Measurements from ENCODE around the gene SCYGR2.

SCYGR2 gene

GRCh38 chr2:227626580-227627151 is 28.0 kb downstream of the SCYGR2 start:
- Histone ChIP-seq H3K27me3 (peaks cover 41% of the 10 kb centered on the region), H3K4me1 (ENCODE audit: control insufficient read depth in 1 of 2, insufficient read depth in 1 of 2, low read depth in 1 of 2, low read length in 1 of 2) (no peaks in the 10 kb centered on the region), H3K9me3 (no peaks in the 10 kb centered on the region), H3K4me3 (ENCODE audit: low read depth in 1 of 2, low read length in 1 of 2) (no peak overlapping the region), H3K36me3 (no peaks in the 10 kb centered on the region), H3K27ac (no peak overlapping the region)
- TF ChIP-seq CTCF (IDR thresholded peaks at IDR 0.05) = no peak

GRCh38 chr2:227627769-227628168 is 29.1 kb downstream of the SCYGR2 start:
- no peak for TF ChIP-seq CTCF (IDR thresholded peaks at IDR 0.05)
- no peaks in the 10 kb centered on the region for H3K4me1 ChIP-seq (ENCODE audit: control insufficient read depth in 1 of 2, insufficient read depth in 1 of 2, low read depth in 1 of 2, low read length in 1 of 2)

GRCh38 chr2:227629435-227629834 is 30.7 kb downstream of the SCYGR2 start:
- Histone ChIP-seq H3K9me3 (no peaks in the 10 kb centered on the region), H3K36me3 (no peaks in the 10 kb centered on the region), H3K4me1 (ENCODE audit: control insufficient read depth in 1 of 2, insufficient read depth in 1 of 2, low read depth in 1 of 2, low read length in 1 of 2) (no peaks in the 10 kb centered on the region), H3K27ac (no peak overlapping the region), H3K27me3 (peaks cover 48% of the 10 kb centered on the region), H3K4me3 (ENCODE audit: low read depth in 1 of 2, low read length in 1 of 2) (no peak overlapping the region)
- no peak for TF ChIP-seq CTCF (IDR thresholded peaks at IDR 0.05)

More at GRCh38 chr2:227627769-227628168, 29.1 kb downstream of the SCYGR2 start:
- Histone ChIP-seq H3K9me3 (no peaks in the 10 kb centered on the region), H3K4me3 (ENCODE audit: low read depth in 1 of 2, low read length in 1 of 2) (no peak overlapping the region), H3K36me3 (no peaks in the 10 kb centered on the region), H3K27me3 (peaks cover 48% of the 10 kb centered on the region), H3K27ac (no peak overlapping the region)

- no peak for TF ChIP-seq CTCF (IDR thresholded peaks at IDR 0.05)
- H3K36me3 ChIP-seq = no peaks in the 10 kb centered on the region
- no peak overlapping the region for H3K4me3 ChIP-seq (ENCODE audit: low read depth in 1 of 2, low read length in 1 of 2)
- no peaks in the 10 kb centered on the region for H3K9me3 ChIP-seq
- no peaks in the 10 kb centered on the region for H3K4me1 ChIP-seq (ENCODE audit: control insufficient read depth in 1 of 2, insufficient read depth in 1 of 2, low read depth in 1 of 2, low read length in 1 of 2)
- no peak overlapping the region for H3K27ac ChIP-seq
- peaks cover 43% of the 10 kb centered on the region for H3K27me3 ChIP-seq
These were observed 31.6 kb downstream of the SCYGR2 start for GRCh38 chr2:227630322-227630721.

- Histone ChIP-seq H3K9me3 (no peaks in the 10 kb centered on the region), H3K27ac (no peak overlapping the region), H3K4me3 (ENCODE audit: low read depth in 1 of 2, low read length in 1 of 2) (no peak overlapping the region), H3K4me1 (ENCODE audit: control insufficient read depth in 1 of 2, insufficient read depth in 1 of 2, low read depth in 1 of 2, low read length in 1 of 2) (no peaks in the 10 kb centered on the region), H3K36me3 (no peaks in the 10 kb centered on the region), H3K27me3 (peaks cover 41% of the 10 kb centered on the region)
- TF ChIP-seq CTCF (IDR thresholded peaks at IDR 0.05) = no peak
These were observed 34.1 kb downstream of the SCYGR2 start for GRCh38 chr2:227632827-227633226.

- Histone ChIP-seq H3K36me3 (no peaks in the 10 kb centered on the region), H3K27me3 (peaks cover 30% of the 10 kb centered on the region), H3K4me3 (ENCODE audit: low read depth in 1 of 2, low read length in 1 of 2) (no peak overlapping the region), H3K27ac (no peak overlapping the region), H3K4me1 (ENCODE audit: control insufficient read depth in 1 of 2, insufficient read depth in 1 of 2, low read depth in 1 of 2, low read length in 1 of 2) (no peaks in the 10 kb centered on the region), H3K9me3 (no peaks in the 10 kb centered on the region)
- TF ChIP-seq CTCF (IDR thresholded peaks at IDR 0.05) = no peak
These were observed 35.5 kb downstream of the SCYGR2 start for GRCh38 chr2:227634201-227634600.

Measured in neutrophil (primary cell).